HG03521 (cell line): ENCODE measurements around the gene LAMC1.
"Not testable (repeated sequence)": the region's sequence is repeated elsewhere in the genome, so short reads cannot be mapped to it uniquely, and the experiment has no call there.

ENCODE experiments used
- ATAC-seq: cut with Tn5 transposase; IDR thresholded peaks from one replicate; pipeline ENCODE4 v1.9.1; 2021; ENCODE audit warnings: mild to moderate bottlenecking, moderate library complexity; ENCODE audit not compliant: unreplicated experiment

Gene LAMC1

GRCh38 chr1:183043254-183043653 is 20.0 kb downstream of the LAMC1 start:
- ATAC-seq = no peak

- no peak for ATAC-seq
Measured at GRCh38 chr1:183043872-183044854, 20.9 kb downstream of the LAMC1 start.

- no peak for ATAC-seq
Measured at GRCh38 chr1:183044893-183045649, 21.9 kb downstream of the LAMC1 start.

GRCh38 chr1:183048087-183049085 is 25.2 kb downstream of the LAMC1 start:
- peak; percentile 100 for ATAC-seq

GRCh38 chr1:183051546-183051945 is 28.3 kb downstream of the LAMC1 start:
- no peak for ATAC-seq

GRCh38 chr1:183052861-183053260 is 29.6 kb downstream of the LAMC1 start:
- ATAC-seq = no peak

- no peak for ATAC-seq
Measured at GRCh38 chr1:183058851-183059502, 35.8 kb downstream of the LAMC1 start.

- no peak for ATAC-seq
Measured at GRCh38 chr1:183061194-183061593, 38.0 kb downstream of the LAMC1 start.

- ATAC-seq = no peak
Measured at GRCh38 chr1:183063349-183063748, 40.1 kb downstream of the LAMC1 start.

- no peak for ATAC-seq
Measured at GRCh38 chr1:183065168-183065706, 42.0 kb downstream of the LAMC1 start.

GRCh38 chr1:183066432-183066831 is 43.2 kb downstream of the LAMC1 start:
- not testable (repeated sequence) for ATAC-seq

- ATAC-seq = no peak
Measured at GRCh38 chr1:183069562-183070216, 46.5 kb downstream of the LAMC1 start.

GRCh38 chr1:183070234-183070922 is 47.2 kb downstream of the LAMC1 start:
- ATAC-seq = no peak

- peak; percentile 77 for ATAC-seq
Measured at GRCh38 chr1:183070923-183071618, 47.9 kb downstream of the LAMC1 start.

GRCh38 chr1:183072595-183072994 is 49.4 kb downstream of the LAMC1 start:
- not testable (repeated sequence) for ATAC-seq

- ATAC-seq = no peak
Measured at GRCh38 chr1:183073320-183073719, 50.1 kb downstream of the LAMC1 start.

GRCh38 chr1:183074215-183074614 is 51.0 kb downstream of the LAMC1 start:
- ATAC-seq = no peak

- ATAC-seq = no peak
Measured at GRCh38 chr1:183075861-183076260, 52.6 kb downstream of the LAMC1 start.
